ENCODE data around the gene CAMSAP2. TPM values are rescaled to one million over a fixed set of nuclear protein-coding genes. Genes with fewer than 3 reads are reported as not detected.

The CAMSAP2 gene
- total RNA-seq, 1 experiment from 2014 or later: 20.7 TPM

DNA sequence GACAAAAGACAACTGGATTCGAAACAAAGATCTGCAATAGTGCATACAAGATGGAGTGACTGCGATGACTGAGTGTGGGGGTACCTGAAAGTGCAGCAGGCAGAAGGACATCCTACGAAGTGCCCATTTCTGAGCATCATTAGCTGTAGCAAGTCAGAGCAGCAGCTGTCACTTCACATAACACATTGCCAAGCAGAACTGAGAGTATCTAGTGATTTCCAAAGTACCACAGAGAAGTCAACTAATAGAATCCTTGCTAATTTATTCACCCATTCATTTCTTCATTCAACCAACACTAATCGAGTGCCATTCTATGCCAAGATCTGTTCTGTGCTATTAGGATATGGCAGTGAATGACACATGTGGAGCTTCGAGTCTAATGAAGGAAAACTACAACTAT, 31.6 kb upstream of the CAMSAP2 start:
- no peak for DNase-seq (ENCODE audit: low spot score)
- no peak overlapping the region for H3K27ac Mint-ChIP-seq
- POLR2A ChIA-PET: no interaction called here

More for the DNA sequence above, 31.6 kb upstream of the CAMSAP2 start:
- Mint-ChIP-seq H3K4me3 (no peak overlapping the region), H3K4me1 (no peaks in the 10 kb centered on the region), H3K36me3 (no peaks in the 10 kb centered on the region), H3K27me3 (ENCODE audit: low read depth) (no peaks in the 10 kb centered on the region), H3K9me3 (no peaks in the 10 kb centered on the region)
- CTCF ChIA-PET: no interaction called here
- no peak for ATAC-seq
- no peak for TF ChIP-seq ZNF263 (CRISPR knock-in tag; IDR thresholded peaks at IDR 0.05; ENCODE audit: low read depth)
- no peak for TF ChIP-seq ZNF396 (CRISPR knock-in tag; IDR thresholded peaks at IDR 0.05; ENCODE audit: borderline replicate concordance)
- no peak for TF ChIP-seq ZNF138 (CRISPR knock-in tag; conservative IDR thresholded peaks at IDR 0.05)
- TF ChIP-seq ZNF425 (CRISPR knock-in tag; conservative IDR thresholded peaks at IDR 0.05): no peak
- no peak for TF ChIP-seq NFE2L1 (CRISPR knock-in tag; IDR thresholded peaks at IDR 0.05)
- TF ChIP-seq FOXP1 (CRISPR knock-in tag; IDR thresholded peaks at IDR 0.05; ENCODE audit: borderline replicate concordance): no peak
- TF ChIP-seq ZNF532 (CRISPR knock-in tag; IDR thresholded peaks at IDR 0.05; ENCODE audit: borderline replicate concordance): no peak
- TF ChIP-seq, protein P1, sequence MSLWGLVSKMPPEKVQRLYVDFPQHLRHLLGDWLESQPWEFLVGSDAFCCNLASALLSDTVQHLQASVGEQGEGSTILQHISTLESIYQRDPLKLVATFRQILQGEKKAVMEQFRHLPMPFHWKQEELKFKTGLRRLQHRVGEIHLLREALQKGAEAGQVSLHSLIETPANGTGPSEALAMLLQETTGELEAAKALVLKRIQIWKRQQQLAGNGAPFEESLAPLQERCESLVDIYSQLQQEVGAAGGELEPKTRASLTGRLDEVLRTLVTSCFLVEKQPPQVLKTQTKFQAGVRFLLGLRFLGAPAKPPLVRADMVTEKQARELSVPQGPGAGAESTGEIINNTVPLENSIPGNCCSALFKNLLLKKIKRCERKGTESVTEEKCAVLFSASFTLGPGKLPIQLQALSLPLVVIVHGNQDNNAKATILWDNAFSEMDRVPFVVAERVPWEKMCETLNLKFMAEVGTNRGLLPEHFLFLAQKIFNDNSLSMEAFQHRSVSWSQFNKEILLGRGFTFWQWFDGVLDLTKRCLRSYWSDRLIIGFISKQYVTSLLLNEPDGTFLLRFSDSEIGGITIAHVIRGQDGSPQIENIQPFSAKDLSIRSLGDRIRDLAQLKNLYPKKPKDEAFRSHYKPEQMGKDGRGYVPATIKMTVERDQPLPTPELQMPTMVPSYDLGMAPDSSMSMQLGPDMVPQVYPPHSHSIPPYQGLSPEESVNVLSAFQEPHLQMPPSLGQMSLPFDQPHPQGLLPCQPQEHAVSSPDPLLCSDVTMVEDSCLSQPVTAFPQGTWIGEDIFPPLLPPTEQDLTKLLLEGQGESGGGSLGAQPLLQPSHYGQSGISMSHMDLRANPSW (CRISPR knock-in tag; conservative IDR thresholded peaks at IDR 0.05; ENCODE audit: low read depth): no peak
- no peak for TF ChIP-seq FOXP4 (CRISPR knock-in tag; IDR thresholded peaks at IDR 0.05)
- TF ChIP-seq KAT7 (CRISPR knock-in tag; IDR thresholded peaks at IDR 0.05; ENCODE audit: borderline replicate concordance): no peak
- TF ChIP-seq JUN (CRISPR knock-in tag; IDR thresholded peaks at IDR 0.05): no peak
